ENCODE data around the gene MBLAC2.

MBLAC2 gene

GRCh38 chr5:90446961-90447360 is 27.6 kb downstream of the MBLAC2 start:
- no peak for DNase-seq

GRCh38 chr5:90440644-90441043 is 33.9 kb downstream of the MBLAC2 start:
- no peak for DNase-seq

- no peak for DNase-seq
These were observed 36.5 kb downstream of the MBLAC2 start for GRCh38 chr5:90438100-90438499.

GRCh38 chr5:90437663-90438062 is 36.9 kb downstream of the MBLAC2 start:
- no peak for DNase-seq

GRCh38 chr5:90434116-90434714 is 40.4 kb downstream of the MBLAC2 start:
- peak; percentile 62 for DNase-seq

GRCh38 chr5:90424245-90424644 is 50.3 kb downstream of the MBLAC2 start:
- DNase-seq, result no peak

GRCh38 chr5:90421136-90421535 is 53.4 kb downstream of the MBLAC2 start:
- no peak for DNase-seq

- DNase-seq, result no peak
These were observed 56.4 kb downstream of the MBLAC2 start for GRCh38 chr5:90418214-90418613.

GRCh38 chr5:90410178-90410762 is 64.3 kb downstream of the MBLAC2 start:
- no peak for DNase-seq

GRCh38 chr5:90409318-90410177 is 65.0 kb downstream of the MBLAC2 start, which contains the start of gene CETN3:
Gene CETN3, minus strand, starts transcription at chr5:90409756. Its CDS starts 95 bp downstream, at chr5:90409661.
- peak; percentile 92 for DNase-seq

- no peak for DNase-seq
These were observed 65.8 kb downstream of the MBLAC2 start for GRCh38 chr5:90408571-90409317.
